Activated naive CD8-positive, alpha-beta T cell (primary cell): Measurements from ENCODE around the gene ABCD1.
"Not testable (repeated sequence)": the region's sequence is repeated elsewhere in the genome, so short reads cannot be mapped to it uniquely, and the experiment has no call there.

Experiments
- H3K27ac Mint-ChIP-seq: one replicate; pipeline ENCODE4 v1.8.0; 2021; ENCODE audit warnings: mixed read lengths
- H3K27me3 Mint-ChIP-seq: one replicate; pipeline ENCODE4 v1.8.0; 2021; ENCODE audit warnings: mixed read lengths
- H3K36me3 Mint-ChIP-seq: one replicate; pipeline ENCODE4 v1.8.0; 2021; ENCODE audit warnings: mixed read lengths
- H3K4me1 Mint-ChIP-seq: one replicate; pipeline ENCODE4 v1.8.0; 2021; ENCODE audit warnings: low read depth, mixed read lengths
- H3K4me3 Mint-ChIP-seq: one replicate; pipeline ENCODE4 v1.8.0; 2021; ENCODE audit warnings: mild to moderate bottlenecking, mixed read lengths
- H3K9me3 Mint-ChIP-seq: one replicate; pipeline ENCODE4 v1.8.0; 2021; ENCODE audit warnings: low read depth, mixed read lengths

Gene ABCD1

GRCh38 chrX:153691032-153691827, 33.4 kb upstream of the ABCD1 start:
- not testable (repeated sequence) for H3K36me3 Mint-ChIP-seq, H3K9me3 Mint-ChIP-seq, H3K4me1 Mint-ChIP-seq, H3K27me3 Mint-ChIP-seq, H3K27ac Mint-ChIP-seq, H3K4me3 Mint-ChIP-seq

- no peak overlapping the region for H3K4me3 Mint-ChIP-seq
- H3K9me3 Mint-ChIP-seq, result no peaks in the 10 kb centered on the region
- H3K27me3 Mint-ChIP-seq, result no peaks in the 10 kb centered on the region
- H3K36me3 Mint-ChIP-seq, result no peaks in the 10 kb centered on the region
- H3K27ac Mint-ChIP-seq, result no peak overlapping the region
- H3K4me1 Mint-ChIP-seq, result no peaks in the 10 kb centered on the region
Measured at GRCh38 chrX:153692003-153692402, 32.7 kb upstream of the ABCD1 start.

GRCh38 chrX:153692611-153693156, 32.0 kb upstream of the ABCD1 start:
- H3K27me3 Mint-ChIP-seq, result no peaks in the 10 kb centered on the region
- no peak overlapping the region for H3K4me3 Mint-ChIP-seq
- H3K4me1 Mint-ChIP-seq, result no peaks in the 10 kb centered on the region

GRCh38 chrX:153693216-153694086, 31.2 kb upstream of the ABCD1 start:
- no peaks in the 10 kb centered on the region for H3K27me3 Mint-ChIP-seq
- no peaks in the 10 kb centered on the region for H3K4me1 Mint-ChIP-seq
- H3K36me3 Mint-ChIP-seq, result no peaks in the 10 kb centered on the region
- no peak overlapping the region for H3K4me3 Mint-ChIP-seq
- no peak overlapping the region for H3K27ac Mint-ChIP-seq
- no peaks in the 10 kb centered on the region for H3K9me3 Mint-ChIP-seq

More at GRCh38 chrX:153692611-153693156, 32.0 kb upstream of the ABCD1 start:
- Mint-ChIP-seq H3K9me3 (no peaks in the 10 kb centered on the region), H3K36me3 (no peaks in the 10 kb centered on the region), H3K27ac (no peak overlapping the region)

GRCh38 chrX:153694256-153694655, 30.4 kb upstream of the ABCD1 start:
- not testable (repeated sequence) for H3K9me3 Mint-ChIP-seq, H3K4me1 Mint-ChIP-seq, H3K27me3 Mint-ChIP-seq, H3K36me3 Mint-ChIP-seq, H3K27ac Mint-ChIP-seq, H3K4me3 Mint-ChIP-seq

- Mint-ChIP-seq H3K4me3 (no peak overlapping the region), H3K9me3 (no peaks in the 10 kb centered on the region), H3K36me3 (no peaks in the 10 kb centered on the region), H3K4me1 (no peaks in the 10 kb centered on the region), H3K27me3 (no peaks in the 10 kb centered on the region), H3K27ac (no peak overlapping the region)
Measured at GRCh38 chrX:153694687-153695270, 29.9 kb upstream of the ABCD1 start.

- H3K9me3 Mint-ChIP-seq, result no peaks in the 10 kb centered on the region
- H3K36me3 Mint-ChIP-seq, result no peaks in the 10 kb centered on the region
- no peak overlapping the region for H3K4me3 Mint-ChIP-seq
- H3K4me1 Mint-ChIP-seq, result no peaks in the 10 kb centered on the region
- no peaks in the 10 kb centered on the region for H3K27me3 Mint-ChIP-seq
- H3K27ac Mint-ChIP-seq, result no peak overlapping the region
Measured at GRCh38 chrX:153696100-153696499, 28.6 kb upstream of the ABCD1 start.

- not testable (repeated sequence) for H3K27ac Mint-ChIP-seq, H3K4me3 Mint-ChIP-seq, H3K4me1 Mint-ChIP-seq, H3K36me3 Mint-ChIP-seq, H3K27me3 Mint-ChIP-seq, H3K9me3 Mint-ChIP-seq
Measured at GRCh38 chrX:153696538-153696937, 28.1 kb upstream of the ABCD1 start.

GRCh38 chrX:153696986-153697722, 27.5 kb upstream of the ABCD1 start:
- H3K4me1 Mint-ChIP-seq, H3K4me3 Mint-ChIP-seq, H3K27ac Mint-ChIP-seq, H3K36me3 Mint-ChIP-seq, H3K9me3 Mint-ChIP-seq, H3K27me3 Mint-ChIP-seq: not testable (repeated sequence)

GRCh38 chrX:153697924-153698865, 26.5 kb upstream of the ABCD1 start:
- H3K4me1 Mint-ChIP-seq, result no peaks in the 10 kb centered on the region

GRCh38 chrX:153699210-153699783, 25.4 kb upstream of the ABCD1 start:
- H3K36me3 Mint-ChIP-seq, H3K27ac Mint-ChIP-seq, H3K9me3 Mint-ChIP-seq, H3K4me3 Mint-ChIP-seq, H3K4me1 Mint-ChIP-seq, H3K27me3 Mint-ChIP-seq: not testable (repeated sequence)

More at GRCh38 chrX:153697924-153698865, 26.5 kb upstream of the ABCD1 start:
- H3K27me3 Mint-ChIP-seq, result no peaks in the 10 kb centered on the region
- no peaks in the 10 kb centered on the region for H3K36me3 Mint-ChIP-seq
- H3K9me3 Mint-ChIP-seq, result no peaks in the 10 kb centered on the region
- H3K4me3 Mint-ChIP-seq, result no peak overlapping the region
- H3K27ac Mint-ChIP-seq, result no peak overlapping the region

GRCh38 chrX:153699784-153700371, 24.8 kb upstream of the ABCD1 start:
- H3K27me3 Mint-ChIP-seq, H3K4me3 Mint-ChIP-seq: not testable (repeated sequence)

GRCh38 chrX:153700376-153700945, 24.2 kb upstream of the ABCD1 start:
- Mint-ChIP-seq H3K4me3 (no peak overlapping the region), H3K27ac (no peak overlapping the region), H3K36me3 (no peaks in the 10 kb centered on the region), H3K4me1 (no peaks in the 10 kb centered on the region), H3K27me3 (no peaks in the 10 kb centered on the region), H3K9me3 (no peaks in the 10 kb centered on the region)

More at GRCh38 chrX:153699784-153700371, 24.8 kb upstream of the ABCD1 start:
- H3K4me1 Mint-ChIP-seq, H3K36me3 Mint-ChIP-seq, H3K27ac Mint-ChIP-seq, H3K9me3 Mint-ChIP-seq: not testable (repeated sequence)
